ENCODE results near the gene EFNA5.

EFNA5 gene

DNA sequence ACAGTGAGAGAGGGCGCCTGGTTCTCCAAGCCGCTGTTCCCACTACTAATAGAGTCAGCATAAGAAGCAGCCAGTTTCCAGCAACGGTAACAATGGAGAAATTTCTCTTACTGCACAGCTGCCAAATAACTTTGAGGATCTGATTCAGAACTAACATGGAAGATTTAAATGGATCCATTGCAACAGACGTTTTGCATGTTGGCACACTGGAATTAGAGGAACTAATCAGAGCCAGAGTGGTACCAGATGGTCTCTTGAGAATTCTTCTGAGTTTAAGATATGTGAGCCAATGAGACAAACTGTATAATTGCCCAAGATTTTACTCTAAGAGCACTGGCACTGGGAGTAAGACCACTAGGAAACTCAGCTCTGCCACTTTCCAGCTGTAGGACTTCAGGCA is 186.5 kb downstream of the EFNA5 start:
- DNase-seq (ENCODE audit: low spot score), result no peak

DNA sequence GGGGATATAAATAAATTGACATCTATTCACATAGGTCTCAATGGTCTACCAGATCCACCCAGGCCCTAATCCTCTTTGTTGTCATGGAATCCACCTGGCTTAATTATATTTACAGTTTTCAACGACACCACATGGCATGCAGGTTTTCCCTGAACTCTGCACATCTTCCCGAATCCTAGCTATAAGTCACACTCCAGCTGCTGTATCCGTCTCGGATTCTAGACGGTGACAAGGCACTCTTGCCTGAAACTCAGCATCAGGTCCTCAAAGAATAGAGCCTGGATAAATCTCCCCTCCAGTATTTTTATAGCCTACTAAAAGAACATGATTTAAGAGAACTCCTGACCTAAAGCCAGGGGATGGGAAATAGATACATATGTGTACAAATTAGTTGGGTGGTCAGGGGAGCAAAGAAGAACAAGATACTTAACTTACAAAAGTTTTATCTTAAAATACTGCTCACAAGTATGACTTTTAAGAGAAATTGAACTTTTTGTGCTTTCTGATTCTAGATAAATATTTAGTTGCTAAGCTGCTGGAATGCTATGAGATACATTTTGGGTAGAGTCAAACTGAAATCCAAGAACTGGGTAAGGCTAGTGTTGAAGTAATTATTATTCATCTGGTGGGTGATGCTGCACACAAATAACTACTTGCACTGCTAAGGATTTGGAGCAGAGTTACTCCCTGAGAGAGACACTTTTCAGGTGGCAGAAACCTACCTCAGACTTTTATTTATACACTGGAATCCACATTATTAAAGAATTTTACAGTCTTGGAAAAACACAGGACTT is 187.3 kb downstream of the EFNA5 start:
- no peak for DNase-seq (ENCODE audit: low spot score)

DNA sequence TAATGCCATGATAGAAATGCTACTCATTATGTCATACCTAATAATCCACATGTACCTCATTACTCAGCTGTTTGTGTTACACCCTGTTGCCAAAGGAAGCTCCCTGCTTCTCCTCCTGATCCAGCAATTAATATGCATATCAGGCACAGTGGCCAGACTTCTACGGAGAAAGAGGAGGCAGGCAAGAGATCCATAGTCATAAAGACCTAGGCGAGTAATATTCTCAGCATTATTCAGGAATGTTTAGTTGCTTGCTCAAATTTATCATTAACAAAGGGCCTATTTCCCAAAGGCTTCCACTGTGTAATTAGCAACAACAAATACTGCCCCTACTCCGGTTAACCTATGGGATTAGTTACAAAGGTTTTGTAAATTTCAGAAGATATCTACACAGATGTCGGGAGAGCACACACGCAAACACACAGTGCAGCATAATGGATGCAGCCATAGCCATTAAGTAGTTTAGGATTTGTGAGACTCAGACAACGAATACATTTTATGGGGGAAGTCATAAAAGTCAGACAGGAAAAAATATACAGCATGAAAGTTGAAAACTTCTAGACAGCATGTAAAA is 192.6 kb downstream of the EFNA5 start:
- DNase-seq (ENCODE audit: low spot score), result peak; percentile 55

DNA sequence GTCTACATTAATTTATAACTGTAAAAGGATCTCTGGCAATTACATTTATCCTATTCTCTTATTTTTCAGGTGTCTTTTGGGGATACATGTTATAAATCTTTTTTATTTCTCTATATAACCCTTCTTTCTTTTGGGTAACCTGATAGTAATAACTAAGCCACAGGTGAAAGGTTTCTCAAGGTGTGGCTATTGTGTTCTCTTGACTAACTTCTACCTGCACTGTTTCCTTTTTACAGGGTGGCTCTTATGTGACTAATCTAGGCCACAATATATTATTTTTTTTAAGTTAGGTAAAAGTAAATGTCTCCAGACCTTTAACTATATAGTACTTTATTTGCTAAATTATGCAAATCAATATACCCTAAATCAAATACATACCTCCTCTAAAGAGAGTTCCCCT is 193.2 kb downstream of the EFNA5 start:
- peak; percentile 39 for DNase-seq (ENCODE audit: low spot score)

DNA sequence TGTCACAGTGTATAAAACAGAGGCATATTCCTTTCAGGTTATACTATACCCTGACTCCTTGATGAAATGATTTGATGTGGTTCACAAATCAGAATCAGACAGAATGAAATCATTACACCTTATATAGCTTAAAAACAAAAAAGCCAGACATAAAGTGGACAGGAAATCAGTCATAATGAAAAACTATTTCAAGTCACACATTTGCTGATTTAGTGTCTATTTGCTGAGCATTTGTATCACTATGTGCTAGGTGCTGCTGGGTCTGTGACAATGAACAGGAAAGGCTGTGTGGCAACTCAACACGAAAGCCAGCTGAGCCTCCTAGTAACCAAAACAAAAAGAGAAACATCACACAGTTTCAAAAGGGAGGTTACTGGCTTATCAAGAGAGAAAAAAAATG is 194.0 kb downstream of the EFNA5 start:
- peak; percentile 71 for DNase-seq (ENCODE audit: low spot score)

DNA sequence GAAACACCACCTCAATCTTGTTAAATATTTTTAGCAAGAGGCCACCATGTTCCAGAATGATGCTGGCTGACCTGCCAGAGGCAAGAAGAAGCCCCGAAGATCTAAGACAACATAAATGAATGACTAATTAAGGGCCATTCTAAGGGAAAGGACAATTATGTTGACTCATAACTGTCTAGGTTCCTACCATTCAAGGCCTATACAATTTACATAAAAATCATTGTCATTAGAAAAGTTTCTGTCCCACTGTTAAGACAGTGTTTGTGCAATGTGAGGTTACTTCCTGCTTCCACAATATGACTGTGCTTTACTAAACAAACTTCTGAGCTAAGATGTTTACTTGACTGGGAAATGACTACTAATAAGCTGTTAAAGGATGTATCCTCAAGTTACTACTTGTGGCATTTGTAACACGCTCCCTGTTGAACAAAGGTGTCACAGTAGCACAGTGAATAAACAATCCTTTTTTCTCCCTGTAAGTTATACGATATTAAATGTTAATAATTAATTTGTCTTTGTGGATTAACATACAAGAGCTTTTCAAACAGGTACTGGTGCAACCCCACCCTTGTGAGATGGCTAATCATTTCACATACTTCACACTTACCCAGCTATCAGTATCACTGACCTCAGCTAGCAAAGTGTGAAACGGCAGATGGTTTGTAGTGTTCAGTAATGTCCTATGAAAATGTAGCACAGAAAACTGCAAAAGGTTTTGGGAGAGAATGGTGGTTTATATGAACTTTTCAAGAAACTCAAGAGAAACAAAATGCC is 195.8 kb downstream of the EFNA5 start:
- peak; percentile 80 for DNase-seq (ENCODE audit: low spot score)

DNA sequence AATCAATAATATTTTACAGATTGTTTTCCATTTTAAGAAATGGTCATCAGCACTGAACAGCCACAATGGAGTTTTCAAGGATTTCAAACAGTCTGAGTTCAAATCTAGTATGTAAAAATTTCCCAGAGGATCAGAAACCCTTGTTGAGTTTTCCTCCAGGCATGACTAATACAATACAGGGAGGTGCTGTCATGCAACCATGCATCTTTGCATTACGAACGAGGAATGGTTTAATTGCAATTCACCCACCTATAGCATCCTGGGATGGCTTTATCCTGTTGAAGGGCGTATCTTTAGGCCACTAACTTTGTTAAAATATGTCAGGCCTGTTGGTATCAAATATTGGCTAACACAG is 196.4 kb downstream of the EFNA5 start:
- DNase-seq (ENCODE audit: low spot score), result no peak

DNA sequence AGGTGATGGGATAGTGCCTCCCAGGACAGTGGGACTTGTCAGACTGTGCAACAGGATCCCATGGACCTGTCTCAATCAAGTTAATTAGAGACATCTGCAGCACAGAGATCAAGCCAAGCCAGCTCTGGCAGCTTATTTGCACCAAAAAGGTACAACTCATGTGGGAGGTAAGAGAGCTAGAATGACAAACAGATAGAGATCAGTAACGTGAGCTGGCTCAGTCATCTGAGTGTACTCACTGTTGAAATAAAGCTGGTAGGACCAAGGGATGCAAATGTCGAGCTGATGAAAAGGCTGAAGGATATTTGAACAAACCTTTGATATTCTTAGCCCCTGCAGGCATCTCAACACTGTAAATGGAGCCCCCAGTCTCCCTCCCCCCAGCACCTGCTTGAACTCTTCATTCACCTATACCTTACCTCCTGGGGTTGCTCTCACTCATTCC is 198.1 kb downstream of the EFNA5 start:
- no peak for DNase-seq (ENCODE audit: low spot score)

DNA sequence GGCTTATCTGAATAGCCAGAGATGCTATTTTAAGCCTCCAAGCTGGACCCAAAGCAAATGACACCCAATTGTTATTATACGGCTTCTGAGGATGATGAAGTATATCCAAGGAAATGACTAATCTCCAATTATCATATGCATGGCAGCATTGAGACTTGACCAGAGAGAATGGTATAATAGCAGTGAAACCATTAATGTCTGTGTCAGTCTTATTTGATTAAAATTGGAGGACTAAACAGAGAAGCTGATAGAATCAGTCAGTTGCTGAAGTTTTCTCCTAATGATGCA is 200.5 kb downstream of the EFNA5 start:
- DNase-seq (ENCODE audit: low spot score), result peak; percentile 79

DNA sequence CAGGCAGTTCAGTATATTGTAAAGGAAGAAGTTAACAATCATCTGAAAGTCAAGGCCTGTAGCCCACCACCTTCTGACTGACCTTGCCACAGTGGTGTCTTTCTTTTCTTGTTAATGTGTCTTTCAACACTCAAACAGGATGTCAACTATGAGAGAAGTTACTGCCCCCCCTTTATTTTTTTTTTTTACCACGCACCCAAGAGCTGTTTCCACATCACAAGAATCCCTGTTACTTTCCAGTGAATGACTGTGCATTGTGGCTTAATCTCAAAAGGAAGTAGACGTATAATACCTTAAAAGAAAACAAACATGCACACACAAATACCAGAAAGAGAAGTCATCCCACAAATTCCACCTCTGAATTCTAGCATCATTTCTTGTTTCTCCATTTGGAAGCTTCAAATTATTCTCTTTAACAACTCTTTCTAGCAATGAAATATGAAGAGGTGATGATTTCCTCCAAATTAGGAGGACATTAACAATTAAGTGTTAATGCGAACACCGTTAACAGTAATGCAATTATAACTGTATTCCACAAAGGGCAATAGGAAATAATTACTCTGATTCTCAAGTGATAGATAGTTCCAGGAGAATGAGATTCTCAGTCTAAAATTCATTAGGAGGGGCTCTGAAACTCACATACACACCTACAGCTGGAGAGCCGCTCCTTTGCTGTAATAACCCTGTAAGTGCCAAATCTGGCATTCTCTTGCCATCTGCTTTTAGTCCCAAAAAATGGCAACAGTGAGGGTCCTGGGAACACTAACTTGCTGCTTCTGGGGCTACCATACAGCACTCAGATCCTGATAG is 201.0 kb downstream of the EFNA5 start:
- peak; percentile 98 for DNase-seq (ENCODE audit: low spot score)

DNA sequence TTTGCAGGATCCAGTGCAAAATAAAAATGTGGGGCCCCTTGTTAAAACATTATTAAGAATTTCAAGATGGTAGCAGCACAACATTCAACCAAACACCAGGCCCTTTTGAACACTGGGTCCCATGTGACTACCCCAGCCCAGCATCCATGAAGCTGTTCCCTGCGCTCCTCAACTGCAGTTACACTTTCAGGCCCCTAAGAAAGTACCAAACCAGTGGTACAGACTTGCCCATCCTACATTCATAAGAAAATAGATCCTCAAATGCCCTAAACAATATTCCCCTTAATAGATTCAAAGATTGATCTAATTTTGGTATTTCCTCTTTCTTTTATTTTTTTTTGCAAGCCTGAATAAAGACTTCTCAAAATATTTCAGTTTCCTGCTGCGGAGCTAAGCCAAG is 201.7 kb downstream of the EFNA5 start:
- no peak for DNase-seq (ENCODE audit: low spot score)

DNA sequence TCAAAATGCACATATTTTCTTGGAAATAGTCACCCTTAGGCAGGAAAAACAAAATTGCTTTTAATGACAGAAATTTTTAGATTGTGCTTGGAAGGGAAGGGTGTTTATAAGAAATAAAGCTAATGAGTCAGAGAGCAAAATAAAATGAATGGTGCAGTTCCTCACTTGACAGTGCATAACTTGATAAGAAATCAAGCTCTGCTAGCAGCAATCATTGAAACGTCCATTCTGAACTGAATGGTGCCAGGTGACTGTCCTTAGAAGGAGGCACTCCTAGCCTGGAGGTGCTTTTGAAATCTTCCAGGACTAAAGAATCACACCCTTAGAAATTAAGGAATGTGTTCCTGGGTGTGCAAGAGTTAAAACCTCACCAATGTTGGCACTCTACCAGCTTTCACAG is 202.5 kb downstream of the EFNA5 start:
- peak; percentile 32 for DNase-seq (ENCODE audit: low spot score)

DNA sequence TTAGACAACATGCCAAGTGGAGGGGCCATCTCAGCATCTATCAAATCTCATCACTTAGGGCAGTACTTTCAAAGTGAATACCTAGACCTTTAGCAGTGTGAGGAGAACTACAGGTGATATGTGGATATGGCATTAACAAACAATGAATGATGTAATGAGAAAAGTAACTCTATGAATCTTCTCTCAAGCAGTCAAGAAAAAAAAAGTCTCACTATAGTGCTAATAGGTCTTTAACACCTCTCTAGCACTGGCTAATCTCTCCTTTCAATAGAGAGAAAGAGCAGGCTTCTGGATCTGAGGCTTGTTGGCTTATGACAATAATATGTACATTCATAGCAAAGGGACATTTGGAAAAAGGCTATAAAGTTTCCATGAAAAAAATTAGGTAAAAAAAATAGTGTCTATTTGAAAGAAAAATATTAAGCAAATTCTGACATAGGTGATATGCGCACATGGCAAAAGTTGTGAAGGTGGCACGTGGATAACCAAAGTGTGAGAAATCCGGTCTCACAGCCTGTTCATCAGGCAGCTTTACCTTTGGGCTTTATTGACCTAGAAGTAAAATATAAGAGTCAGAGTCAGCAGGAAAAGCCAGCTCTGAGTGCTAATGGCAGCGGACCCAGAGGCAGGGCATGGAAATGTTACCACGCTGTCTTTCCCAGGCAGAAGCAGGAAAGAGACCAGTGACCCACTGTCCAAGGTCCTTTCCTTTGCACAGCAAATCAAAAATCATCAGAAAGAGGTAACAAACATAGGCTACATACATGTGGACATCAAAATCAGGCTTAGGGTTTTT is 203.4 kb downstream of the EFNA5 start:
- DNase-seq (ENCODE audit: low spot score), result peak; percentile 42

DNA sequence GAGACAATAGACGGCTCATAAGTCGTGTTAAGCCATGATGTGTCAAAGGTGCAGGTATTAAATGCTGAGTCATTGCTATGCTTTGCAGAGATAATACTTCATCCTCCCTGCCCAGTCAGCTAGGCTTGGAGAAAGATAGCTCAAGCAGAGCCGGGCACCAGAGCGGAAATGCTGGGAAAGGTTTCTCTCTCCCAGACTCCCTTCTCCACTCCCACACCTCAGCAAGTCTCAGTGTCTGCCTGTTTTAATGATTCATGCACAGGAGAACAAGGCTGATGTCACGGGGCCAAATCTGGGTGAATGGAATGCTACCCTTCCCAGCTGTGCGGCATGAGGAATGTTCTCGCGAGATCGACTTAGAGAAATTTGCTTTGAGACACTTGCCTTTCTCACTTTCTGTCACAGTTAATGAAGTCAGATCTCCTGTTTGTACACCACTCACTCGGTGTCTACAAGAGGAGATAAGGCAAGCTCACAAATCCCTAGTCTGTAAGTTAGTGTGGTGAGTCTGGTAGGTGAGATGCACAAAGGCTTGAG is 204.4 kb downstream of the EFNA5 start:
- DNase-seq (ENCODE audit: low spot score), result peak; percentile 100

DNA sequence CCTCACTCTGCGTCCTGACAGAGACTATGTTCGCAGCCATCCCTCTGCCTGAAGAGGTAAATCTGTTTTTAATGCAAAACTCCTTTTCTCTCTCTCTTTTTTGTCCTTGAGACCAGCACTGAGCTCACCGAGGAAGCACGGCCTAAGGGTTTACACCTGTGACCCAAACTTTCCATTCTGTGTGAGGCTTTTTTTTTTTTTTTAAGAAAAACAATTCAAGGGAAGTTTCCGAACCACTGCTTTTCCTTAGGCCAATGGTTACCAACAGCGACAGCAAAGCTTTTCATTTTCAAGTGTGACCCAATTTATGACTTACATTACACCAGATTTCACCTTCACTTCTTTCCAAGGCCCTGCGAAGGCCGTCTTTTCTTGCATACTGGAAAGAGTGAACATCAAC is 205.9 kb downstream of the EFNA5 start:
- no peak for DNase-seq (ENCODE audit: low spot score)

DNA sequence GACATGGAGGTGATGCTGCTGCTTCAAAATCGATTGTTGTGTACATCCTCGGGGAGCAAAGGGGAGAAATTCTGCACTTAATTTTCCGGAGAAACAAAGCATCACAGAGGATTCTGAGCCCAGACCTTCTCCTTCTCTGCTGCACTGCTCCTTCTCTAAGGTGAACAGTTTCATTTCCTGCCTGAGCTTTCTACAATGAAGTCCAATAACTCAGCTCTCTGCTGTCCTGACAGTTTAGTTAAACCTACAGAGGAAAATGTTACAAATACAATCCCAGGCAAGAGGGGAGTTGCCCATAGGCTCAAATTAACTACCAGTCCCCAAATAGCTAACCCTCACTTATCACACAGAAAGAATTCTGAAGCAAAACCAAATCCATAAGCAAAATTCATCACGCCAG is 206.3 kb downstream of the EFNA5 start:
- DNase-seq (ENCODE audit: low spot score), result no peak

DNA sequence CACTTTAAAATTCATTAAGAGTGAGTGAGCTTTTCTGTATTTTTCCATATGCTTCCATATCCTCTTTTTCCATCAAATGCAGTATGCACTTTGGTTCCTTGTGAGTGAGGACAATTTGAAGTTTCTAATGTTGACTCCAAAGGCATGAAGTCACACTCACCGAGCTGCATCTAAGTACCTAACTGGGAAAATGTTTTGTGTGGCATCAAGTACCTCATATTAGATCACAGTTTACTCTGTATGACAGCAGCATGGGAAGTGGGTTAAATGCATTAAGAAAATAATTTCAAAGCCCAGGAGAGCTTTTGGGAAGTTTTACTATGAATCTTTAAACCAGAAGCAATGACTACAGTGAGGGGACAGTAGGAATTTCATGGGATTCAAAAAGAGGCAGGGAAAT is 207.0 kb downstream of the EFNA5 start:
- DNase-seq (ENCODE audit: low spot score), result peak; percentile 39

DNA sequence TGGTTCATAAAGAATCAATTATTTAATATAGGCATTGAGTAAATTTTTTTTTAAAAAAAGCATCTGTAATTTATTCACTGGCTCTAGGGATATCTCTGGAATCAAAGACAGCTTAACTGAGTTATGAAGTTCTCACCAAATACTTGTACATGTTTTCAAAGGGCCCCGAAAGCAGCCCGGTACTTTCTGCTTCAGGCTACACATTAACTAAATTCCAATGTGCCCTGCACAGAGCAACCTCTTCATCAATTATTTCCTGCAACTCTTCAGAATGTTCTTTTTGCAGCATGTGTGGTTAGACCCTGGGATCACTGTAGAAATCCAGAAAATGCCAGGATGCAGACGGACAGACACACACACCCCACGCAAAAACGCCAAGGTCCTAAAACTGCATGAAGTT is 209.0 kb downstream of the EFNA5 start:
- DNase-seq (ENCODE audit: low spot score), result peak; percentile 81

DNA sequence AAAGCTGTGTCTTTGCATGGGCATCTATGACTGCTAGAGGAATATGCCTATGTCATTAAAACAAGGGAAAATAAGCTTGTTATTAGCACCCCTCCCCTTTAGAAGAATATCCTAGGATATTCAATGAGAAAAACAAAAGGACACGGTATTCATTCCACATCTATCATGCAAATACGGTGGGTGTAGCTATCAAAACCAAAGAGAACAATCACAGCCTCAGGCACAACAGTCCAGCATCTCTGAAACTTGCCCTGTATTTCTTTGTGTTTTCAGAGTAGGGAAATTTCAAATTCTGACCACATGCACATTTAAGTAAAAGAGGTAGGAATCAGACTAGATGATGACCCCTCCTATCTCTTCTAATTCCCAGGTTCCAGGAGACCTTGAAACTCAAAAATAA is 209.9 kb downstream of the EFNA5 start:
- DNase-seq (ENCODE audit: low spot score), result no peak

DNA sequence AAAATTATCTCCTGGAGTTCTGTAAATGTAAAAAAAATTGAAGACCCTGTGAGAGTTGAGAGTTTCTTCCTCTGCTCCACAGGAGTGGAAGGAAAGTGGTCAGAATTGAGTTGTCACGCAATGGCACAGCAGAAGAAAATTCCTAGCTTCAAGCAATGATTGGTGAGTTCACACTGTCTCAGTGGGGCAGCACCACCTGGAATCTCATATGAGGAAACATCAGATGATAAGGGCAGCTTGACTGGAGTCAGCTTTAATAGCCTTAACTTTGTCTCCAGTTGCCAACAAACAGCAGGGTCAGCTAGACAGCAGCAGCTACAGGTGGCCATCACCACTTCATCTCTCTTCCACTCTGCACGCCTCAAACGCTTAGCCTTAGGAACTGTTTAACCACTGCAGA is 211.1 kb downstream of the EFNA5 start:
- DNase-seq (ENCODE audit: low spot score), result peak; percentile 48

DNA sequence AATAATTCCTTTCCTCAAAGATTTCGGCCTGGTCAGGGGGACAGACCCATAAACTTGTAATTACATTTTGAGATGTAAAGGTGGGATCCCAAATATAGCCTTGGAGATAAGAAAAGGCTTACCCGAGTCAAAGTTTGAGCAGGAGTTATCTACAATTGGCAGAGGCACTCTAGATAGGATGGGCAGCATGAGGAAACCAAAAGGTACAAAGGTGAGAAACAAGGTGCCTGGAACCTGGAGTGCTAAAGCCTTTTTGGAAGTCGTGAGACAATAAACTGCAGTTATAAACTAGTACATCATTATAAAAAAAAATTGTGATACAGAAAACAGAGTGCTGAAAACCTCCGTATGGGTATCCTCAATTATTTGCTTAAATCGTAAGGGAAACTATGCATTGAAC is 212.4 kb downstream of the EFNA5 start:
- no peak for DNase-seq (ENCODE audit: low spot score)

DNA sequence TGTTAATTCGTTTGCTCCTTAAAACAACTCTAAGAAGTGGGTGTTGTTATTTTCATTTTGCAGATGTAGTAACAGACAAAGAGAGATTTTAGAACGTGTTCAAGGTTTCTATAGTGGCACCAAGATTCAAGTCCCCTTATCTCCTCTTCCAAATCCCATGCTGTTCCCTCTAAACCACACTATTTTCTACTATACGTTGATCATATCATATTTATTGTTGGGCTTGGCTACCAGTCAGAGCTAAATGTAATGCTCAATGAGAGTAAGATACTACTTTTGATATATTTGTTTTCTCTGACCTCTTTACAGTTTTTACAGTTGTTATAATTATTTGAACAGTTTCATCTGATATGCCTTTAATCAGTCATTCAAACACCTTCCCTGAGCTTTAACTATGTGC is 212.9 kb downstream of the EFNA5 start:
- DNase-seq (ENCODE audit: low spot score), result no peak
